Spleen (tissue), 11 donors: ENCODE measurements around the gene RAB38. TPM values are rescaled to one million over a fixed set of nuclear protein-coding genes. Genes with fewer than 3 reads are reported as not detected.

ENCODE experiments used
- DNase-seq: peaks from one replicate; pipeline ENCODE4 v3.0.0-alpha.2; 2020
- H3K27ac ChIP-seq, 8 donors: fragments of 200-600 bp; sonication (generic) in 7 of 8; 1 replicate in 4 of 8; 2 replicates in 4 of 8; pipeline versions ENCODE4 v1.5.0 to v1.8.0; 2016 to 2021; ENCODE audit warnings: inconsistent platforms in 4 of 8, mild to moderate bottlenecking in 4 of 8, moderate library complexity in 1 of 8
- H3K27me3 ChIP-seq, 7 donors: fragments of 200-600 bp; sonication (generic) in 6 of 7; replicated peaks in 1 of 7; 1 replicate in 4 of 7; 2 replicates in 3 of 7; pipeline versions ENCODE4 v1.5.0 to v1.8.0; 2016 to 2021; ENCODE audit warnings: inconsistent platforms in 3 of 7, mild to moderate bottlenecking in 1 of 7
- H3K36me3 ChIP-seq, 6 donors: fragments of 200-600 bp; sonication (generic) in 5 of 6; 1 replicate in 4 of 6; 2 replicates in 2 of 6; pipeline versions ENCODE4 v1.5.0 to v1.8.0; 2016 to 2021; ENCODE audit warnings: inconsistent platforms in 2 of 6
- H3K4me1 ChIP-seq, 6 donors: fragments of 200-600 bp; sonication (generic) in 5 of 6; 1 replicate in 3 of 6; 2 replicates in 3 of 6; pipeline versions ENCODE4 v1.5.0 to v1.8.0; 2016 to 2021; ENCODE audit warnings: inconsistent platforms in 3 of 6
- H3K4me3 ChIP-seq, 8 donors: fragments of 200-600 bp; sonication (generic) in 7 of 8; 1 replicate in 4 of 8; 2 replicates in 4 of 8; pipeline versions ENCODE4 v1.5.0 to v1.8.0; 2016 to 2021; ENCODE audit warnings: inconsistent platforms in 4 of 8, mild to moderate bottlenecking in 4 of 8, moderate library complexity in 2 of 8
- H3K9me3 ChIP-seq, 8 donors: fragments of 200-600 bp; sonication (generic) in 7 of 8; 1 replicate in 4 of 8; 2 replicates in 4 of 8; pipeline versions ENCODE4 v1.5.0 to v1.8.0; 2016 to 2021; ENCODE audit warnings: inconsistent platforms in 4 of 8
- POLR2A ChIP-seq, 3 donors: fragments of 450-650 bp; IDR thresholded peaks; one replicate each; pipeline ENCODE4 v1.5.1; 2017; ENCODE audit warnings: antibody characterized with exemption in 3 of 3, mild to moderate bottlenecking in 1 of 3
- POLR2AphosphoS5 ChIP-seq, 3 donors: sonication (generic); formaldehyde crosslinking; IDR thresholded peaks; one replicate each; pipeline ENCODE4 v1.5.1; 2017; ENCODE audit warnings: antibody characterized with exemption in 3 of 3
- WGBS, 5 donors: extraction: QIAGEN DNeasy Blood & Tissue Kit in 3 of 5; methylation state at CpG; one replicate each; pipeline versions ENCODE4 v1.1.5 to v1.1.7; 2013 to 2018; 5-methylcytosine and 5-hydroxymethylcytosine counted together
- intact Hi-C: fragments of 100-400 bp; cut with DNase I; formaldehyde crosslinking; loops from one replicate; pipeline ENCODE4 v1.15.0; 2023; ENCODE audit warnings: low total_unique reads
- polyA plus RNA-seq, 3 donors: library from polyadenylated mRNA; stranded (reverse); fragments of 200-250 nt; gene quantifications; one replicate each; pipeline ENCODE4 v1.2.1, GENCODE V29; 2013
- total RNA-seq, 7 donors: library from RNA; depleted of rRNA in 3 of 7; stranded (reverse); fragments of >200 nt in 3 of 7; fragmentation: NEBNext Ultra II Directional in 4 of 7; extraction: Animal tissue kit (Norgen Biotek cat#: 25700) in 4 of 7; gene quantifications; one replicate each; pipeline versions ENCODE4 v1.1.0 to v1.2.1, GENCODE V29; 2016 to 2021
- TF ChIP-seq, protein P1 (sequence below), 11 experiments: fragments of 200-600 bp in 7 of 11; fragments of 450-650 bp in 4 of 11; sonication (generic) in 4 of 11; IDR thresholded peaks in 8 of 11; conservative IDR thresholded peaks in 3 of 11; 1 replicate in 7 of 11; 2 replicates in 4 of 11; pipeline versions ENCODE4 v1.4.0 to v1.8.0; 2016 to 2021; ENCODE audit warnings: antibody characterized with exemption in 11 of 11, inconsistent platforms in 4 of 11, mild to moderate bottlenecking in 1 of 11
- donor health status: healthy with polysubstance abuse.
- donor health status: DM: no; HTN: no; CAD: no; lungs with moderate emphysema.
- donor health status: DM: no; HTN: no; CAD: no.
- donor health status: Bipolar disorder and iron deficiency.
- donor health status: healthy.
- donor health status: DM: no; HTN: no; CAD: no.
- donor health status: DM: yes; HTN: yes; CAD: no.

Gene RAB38
- total and polyA plus RNA-seq, 10 donors, result 0.73 to 3.5 (median 1.6) TPM

DNA sequence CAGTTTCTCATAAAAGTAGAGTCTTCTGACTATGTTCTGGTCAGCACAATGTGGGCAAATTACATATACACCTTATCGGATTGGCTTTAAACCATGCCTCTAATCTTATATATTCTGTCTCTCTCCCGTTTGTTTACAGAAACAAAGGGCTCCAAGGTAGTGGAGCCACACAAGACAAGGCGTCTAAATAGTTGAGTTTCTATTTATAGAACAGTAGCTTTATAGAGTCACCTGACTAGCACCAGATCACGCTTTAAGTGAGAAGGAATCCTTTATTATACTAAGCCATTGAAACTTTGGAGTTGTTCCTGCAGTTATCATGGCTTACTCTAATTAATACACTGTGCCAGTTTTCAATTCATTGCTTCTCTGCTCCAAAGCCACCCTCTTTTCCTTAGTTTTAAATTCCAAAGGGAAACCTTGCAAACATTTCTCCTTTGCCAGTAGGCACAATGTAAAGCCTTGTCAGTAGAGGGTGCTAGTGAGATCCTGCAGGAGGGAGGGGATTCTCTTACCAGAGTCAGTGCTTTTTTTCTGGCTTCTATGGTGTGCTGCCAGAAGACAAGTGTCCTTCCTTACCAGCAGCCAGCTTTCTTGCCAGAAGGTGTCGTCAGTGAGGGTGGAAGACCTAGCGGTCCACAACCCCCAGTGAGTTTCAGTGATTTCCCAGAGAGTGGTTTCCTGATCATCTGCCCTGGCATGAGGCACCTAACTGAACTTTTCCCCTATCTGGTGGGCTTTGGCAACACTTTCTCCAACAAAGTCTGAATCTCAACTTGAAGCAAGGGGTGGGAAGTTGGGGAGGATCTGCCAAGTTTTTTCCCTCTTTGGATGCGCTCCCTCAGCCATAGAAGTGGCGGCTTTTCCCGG is 71.7 kb downstream of the RAB38 start:
- Histone ChIP-seq H3K9me3 (peaks cover 0 to 2% (median under 1%) of the 10 kb centered on the region in 8 donors), H3K4me3 (no peak overlapping the region), H3K36me3 (no peaks in the 10 kb centered on the region), H3K4me1 (no peaks in the 10 kb centered on the region), H3K27me3 (no peaks in the 10 kb centered on the region), H3K27ac (no peak overlapping the region)
- intact Hi-C loops, result no loop called here
- TF ChIP-seq, protein P1, sequence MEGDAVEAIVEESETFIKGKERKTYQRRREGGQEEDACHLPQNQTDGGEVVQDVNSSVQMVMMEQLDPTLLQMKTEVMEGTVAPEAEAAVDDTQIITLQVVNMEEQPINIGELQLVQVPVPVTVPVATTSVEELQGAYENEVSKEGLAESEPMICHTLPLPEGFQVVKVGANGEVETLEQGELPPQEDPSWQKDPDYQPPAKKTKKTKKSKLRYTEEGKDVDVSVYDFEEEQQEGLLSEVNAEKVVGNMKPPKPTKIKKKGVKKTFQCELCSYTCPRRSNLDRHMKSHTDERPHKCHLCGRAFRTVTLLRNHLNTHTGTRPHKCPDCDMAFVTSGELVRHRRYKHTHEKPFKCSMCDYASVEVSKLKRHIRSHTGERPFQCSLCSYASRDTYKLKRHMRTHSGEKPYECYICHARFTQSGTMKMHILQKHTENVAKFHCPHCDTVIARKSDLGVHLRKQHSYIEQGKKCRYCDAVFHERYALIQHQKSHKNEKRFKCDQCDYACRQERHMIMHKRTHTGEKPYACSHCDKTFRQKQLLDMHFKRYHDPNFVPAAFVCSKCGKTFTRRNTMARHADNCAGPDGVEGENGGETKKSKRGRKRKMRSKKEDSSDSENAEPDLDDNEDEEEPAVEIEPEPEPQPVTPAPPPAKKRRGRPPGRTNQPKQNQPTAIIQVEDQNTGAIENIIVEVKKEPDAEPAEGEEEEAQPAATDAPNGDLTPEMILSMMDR (IDR thresholded peaks at IDR 0.05 in 8 of 11, conservative IDR thresholded peaks at IDR 0.05 in 3 of 11), result peak in 7 of 11 experiments; percentile 18 to 52 (median 35)
- TF ChIP-seq POLR2A (IDR thresholded peaks at IDR 0.05), result no peak
- DNase-seq, result no peak
- 68 to 79% (median 73%) methylated on average over 9 of the region's 9 CpGs for WGBS, 5 donors

DNA sequence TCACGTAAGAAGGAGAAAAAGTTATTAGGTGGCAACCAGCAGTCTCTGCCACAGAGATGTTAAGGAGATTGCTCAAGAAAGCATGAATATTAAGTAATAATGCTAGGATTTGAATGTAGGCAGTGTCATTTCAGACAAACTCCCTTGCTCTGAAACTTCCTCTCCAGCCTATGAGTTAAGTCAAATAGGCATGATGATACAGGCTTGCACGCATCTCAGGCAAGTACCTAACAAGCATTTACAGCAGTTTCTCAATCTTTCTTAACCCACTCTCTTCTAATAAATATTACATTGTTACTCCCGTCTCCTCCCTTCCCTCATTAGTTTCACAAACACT is 72.7 kb downstream of the RAB38 start:
- TF ChIP-seq POLR2A (IDR thresholded peaks at IDR 0.05) (no peak), POLR2AphosphoS5 (IDR thresholded peaks at IDR 0.05) (no peak)
- intact Hi-C loops, result no loop called here
- no peak for DNase-seq
- no peaks in the 10 kb centered on the region for H3K9me3 ChIP-seq
- H3K4me1 ChIP-seq, result no peaks in the 10 kb centered on the region
- no peaks in the 10 kb centered on the region for H3K27me3 ChIP-seq
- WGBS, 5 donors, result 38 to 76% (median 59%) methylated on average over 3 of the region's 3 CpGs
- no peak overlapping the region for H3K4me3 ChIP-seq
- no peak overlapping the region for H3K27ac ChIP-seq
- no peaks in the 10 kb centered on the region for H3K36me3 ChIP-seq

DNA sequence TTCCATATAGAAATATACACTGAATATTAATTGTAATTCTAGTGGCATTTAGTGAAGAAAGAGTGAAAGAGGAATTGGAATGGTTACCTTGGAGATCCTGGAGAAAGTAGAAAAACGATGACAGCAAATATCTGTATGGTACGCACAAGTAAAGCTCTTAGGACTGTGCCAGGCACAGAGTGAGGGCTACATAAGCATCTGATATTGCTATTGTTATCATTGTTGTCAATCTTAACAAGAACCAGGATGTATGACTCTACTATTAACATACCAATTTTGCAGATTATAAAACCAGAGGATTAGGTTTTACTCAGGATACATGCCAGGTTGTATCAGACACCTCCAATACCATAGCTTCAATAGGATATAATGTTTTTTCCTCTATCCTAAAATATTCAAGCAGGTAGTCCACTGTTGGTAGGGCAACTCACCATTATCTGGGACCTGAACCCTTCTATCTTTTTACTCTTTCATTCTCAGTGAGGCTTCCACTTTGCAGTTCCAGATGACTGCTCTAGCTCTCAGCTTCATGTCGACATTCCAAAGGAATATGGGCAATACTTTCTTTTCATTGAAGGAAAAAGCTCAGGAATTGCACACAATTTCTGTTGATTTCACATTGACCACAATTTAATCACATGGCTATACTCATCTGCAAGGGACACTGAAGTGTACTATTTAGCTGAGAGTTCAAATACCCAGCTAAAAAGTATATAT is 73.2 kb downstream of the RAB38 start:
- H3K36me3 ChIP-seq, result no peaks in the 10 kb centered on the region
- no peak overlapping the region for H3K4me3 ChIP-seq
- H3K9me3 ChIP-seq, result no peaks in the 10 kb centered on the region
- TF ChIP-seq, protein P1 (IDR thresholded peaks at IDR 0.05 in 8 of 11, conservative IDR thresholded peaks at IDR 0.05 in 3 of 11), result no peak
- TF ChIP-seq POLR2AphosphoS5 (IDR thresholded peaks at IDR 0.05), result no peak
- no peak for TF ChIP-seq POLR2A (IDR thresholded peaks at IDR 0.05)
- intact Hi-C loops, result no loop called here
- H3K27me3 ChIP-seq, result no peaks in the 10 kb centered on the region
- no peak overlapping the region for H3K27ac ChIP-seq
- no peaks in the 10 kb centered on the region for H3K4me1 ChIP-seq
- 69 to 88% (median 81%) methylated on average over 3 of the region's 3 CpGs for WGBS, 5 donors
- no peak for DNase-seq

DNA sequence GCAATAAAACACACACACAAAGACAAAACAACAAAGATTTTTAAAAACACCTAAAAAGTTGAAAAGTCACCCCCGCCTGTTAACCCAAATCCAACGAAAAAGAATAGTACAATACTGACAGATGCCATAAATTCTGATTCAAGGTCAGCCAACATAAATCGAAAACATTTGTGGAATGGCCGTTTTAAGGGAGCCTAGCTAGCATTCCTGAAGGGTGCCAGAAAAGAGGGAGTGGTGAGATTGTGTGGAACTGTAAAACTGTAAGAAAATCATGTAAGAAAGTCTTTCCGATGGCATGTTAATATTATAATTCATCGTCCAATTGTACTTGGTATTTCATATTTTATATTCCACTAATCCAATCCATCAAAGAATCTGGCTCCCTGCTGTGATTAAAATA is 75.1 kb downstream of the RAB38 start:
- Histone ChIP-seq H3K36me3 (no peaks in the 10 kb centered on the region), H3K27ac (no peak overlapping the region), H3K4me1 (no peaks in the 10 kb centered on the region), H3K9me3 (no peaks in the 10 kb centered on the region), H3K27me3 (no peaks in the 10 kb centered on the region), H3K4me3 (no peak overlapping the region)
- TF ChIP-seq, protein P1 (IDR thresholded peaks at IDR 0.05 in 8 of 11, conservative IDR thresholded peaks at IDR 0.05 in 3 of 11), result no peak
- TF ChIP-seq POLR2A (IDR thresholded peaks at IDR 0.05) (no peak), POLR2AphosphoS5 (IDR thresholded peaks at IDR 0.05) (no peak)
- no peak for DNase-seq
- intact Hi-C loops, result no loop called here
- whole genome bisulfite sequencing, 5 donors, result 67 to 77% (median 69%) methylated on average over 6 of the region's 6 CpGs
